Activated naive CD8-positive, alpha-beta T cell (primary cell): Measurements from ENCODE around the gene EXOC6B.

ENCODE experiments used
- H3K27ac Mint-ChIP-seq: one replicate; pipeline ENCODE4 v1.8.0; 2021; ENCODE audit warnings: mixed read lengths
- H3K27me3 Mint-ChIP-seq: one replicate; pipeline ENCODE4 v1.8.0; 2021; ENCODE audit warnings: mixed read lengths
- H3K36me3 Mint-ChIP-seq: one replicate; pipeline ENCODE4 v1.8.0; 2021; ENCODE audit warnings: mixed read lengths
- H3K4me1 Mint-ChIP-seq: one replicate; pipeline ENCODE4 v1.8.0; 2021; ENCODE audit warnings: low read depth, mixed read lengths
- H3K4me3 Mint-ChIP-seq: one replicate; pipeline ENCODE4 v1.8.0; 2021; ENCODE audit warnings: mild to moderate bottlenecking, mixed read lengths
- H3K9me3 Mint-ChIP-seq: one replicate; pipeline ENCODE4 v1.8.0; 2021; ENCODE audit warnings: low read depth, mixed read lengths

EXOC6B gene

GRCh38 chr2:72395096-72395495 lies 430.7 kb downstream of the EXOC6B start:
- Mint-ChIP-seq H3K9me3 (peaks cover 14% of the 10 kb centered on the region), H3K4me1 (no peaks in the 10 kb centered on the region), H3K36me3 (peaks cover 28% of the 10 kb centered on the region), H3K27me3 (no peaks in the 10 kb centered on the region), H3K27ac (no peak overlapping the region), H3K4me3 (no peak overlapping the region)

- no peaks in the 10 kb centered on the region for H3K4me1 Mint-ChIP-seq
- no peaks in the 10 kb centered on the region for H3K27me3 Mint-ChIP-seq
- H3K4me3 Mint-ChIP-seq = no peak overlapping the region
- H3K9me3 Mint-ChIP-seq = peaks cover 17% of the 10 kb centered on the region
- H3K36me3 Mint-ChIP-seq = peaks cover 29% of the 10 kb centered on the region
- H3K27ac Mint-ChIP-seq = no peak overlapping the region
These were observed 431.2 kb downstream of the EXOC6B start for GRCh38 chr2:72394541-72395070.

DNA sequence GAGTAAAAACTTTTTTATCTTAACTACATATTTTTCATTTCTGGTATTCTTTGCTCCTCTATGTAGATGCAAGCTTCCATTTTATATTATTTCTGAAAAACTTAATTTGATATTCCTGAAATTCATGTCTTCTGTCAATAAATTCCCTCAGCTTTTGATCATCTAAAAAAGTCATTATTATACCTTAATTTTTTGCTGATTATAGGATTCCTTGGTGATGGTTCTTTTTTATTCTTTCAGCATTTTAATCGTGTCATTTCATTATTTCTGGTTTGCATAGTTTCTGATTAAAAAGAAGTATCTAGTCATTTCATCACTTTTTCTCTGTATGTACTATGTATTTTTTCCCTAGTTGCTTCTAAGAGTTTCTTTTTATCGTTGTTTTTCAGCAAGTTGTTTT lies 436.4 kb downstream of the EXOC6B start:
- no peaks in the 10 kb centered on the region for H3K4me1 Mint-ChIP-seq
- H3K27ac Mint-ChIP-seq = no peak overlapping the region
- peaks cover 26% of the 10 kb centered on the region for H3K9me3 Mint-ChIP-seq
- H3K4me3 Mint-ChIP-seq = no peak overlapping the region
- H3K36me3 Mint-ChIP-seq = peaks cover 18% of the 10 kb centered on the region
- no peaks in the 10 kb centered on the region for H3K27me3 Mint-ChIP-seq

GRCh38 chr2:72388263-72388662 lies 437.6 kb downstream of the EXOC6B start:
- Mint-ChIP-seq H3K9me3 (peaks cover 26% of the 10 kb centered on the region), H3K36me3 (peaks cover 17% of the 10 kb centered on the region), H3K27ac (no peak overlapping the region), H3K4me1 (no peaks in the 10 kb centered on the region), H3K27me3 (no peaks in the 10 kb centered on the region), H3K4me3 (no peak overlapping the region)

GRCh38 chr2:72386288-72386687 lies 439.5 kb downstream of the EXOC6B start:
- H3K4me3 Mint-ChIP-seq = no peak overlapping the region
- no peaks in the 10 kb centered on the region for H3K27me3 Mint-ChIP-seq

GRCh38 chr2:72378753-72379348 lies 447.0 kb downstream of the EXOC6B start:
- H3K4me3 Mint-ChIP-seq = no peak overlapping the region
- no peaks in the 10 kb centered on the region for H3K27me3 Mint-ChIP-seq
- peaks cover 42% of the 10 kb centered on the region for H3K36me3 Mint-ChIP-seq
- no peak overlapping the region for H3K27ac Mint-ChIP-seq
- H3K9me3 Mint-ChIP-seq = peaks cover 16% of the 10 kb centered on the region
- H3K4me1 Mint-ChIP-seq = no peaks in the 10 kb centered on the region

More at GRCh38 chr2:72386288-72386687, 439.5 kb downstream of the EXOC6B start:
- peaks cover 24% of the 10 kb centered on the region for H3K9me3 Mint-ChIP-seq
- H3K27ac Mint-ChIP-seq = no peak overlapping the region
- H3K36me3 Mint-ChIP-seq = peaks cover 11% of the 10 kb centered on the region
- no peaks in the 10 kb centered on the region for H3K4me1 Mint-ChIP-seq

- peaks cover 43% of the 10 kb centered on the region for H3K36me3 Mint-ChIP-seq
- peaks cover 15% of the 10 kb centered on the region for H3K9me3 Mint-ChIP-seq
- no peaks in the 10 kb centered on the region for H3K4me1 Mint-ChIP-seq
- no peak overlapping the region for H3K4me3 Mint-ChIP-seq
- no peaks in the 10 kb centered on the region for H3K27me3 Mint-ChIP-seq
- H3K27ac Mint-ChIP-seq = no peak overlapping the region
These were observed 458.2 kb downstream of the EXOC6B start for GRCh38 chr2:72367530-72368225.

GRCh38 chr2:72363406-72363805 lies 462.4 kb downstream of the EXOC6B start:
- peaks cover 38% of the 10 kb centered on the region for H3K36me3 Mint-ChIP-seq

DNA sequence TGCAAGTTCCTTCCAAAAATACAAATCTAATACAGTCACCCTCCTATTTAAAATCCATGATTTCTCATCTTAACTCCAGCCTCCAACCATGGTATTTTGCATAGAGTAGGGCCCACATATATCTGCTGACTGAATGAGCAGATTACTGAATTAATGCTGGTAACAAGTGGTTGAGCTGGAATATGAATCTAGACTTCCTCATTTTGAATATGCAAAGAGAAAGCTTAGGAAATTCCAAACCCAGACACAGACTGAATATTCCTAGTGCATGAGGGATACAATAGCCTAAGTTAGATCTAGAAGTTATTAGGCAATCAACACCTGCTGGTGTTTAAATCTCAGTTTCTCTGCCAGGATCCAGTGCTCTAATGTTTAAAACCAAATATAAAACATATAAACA lies 463.1 kb downstream of the EXOC6B start:
- Mint-ChIP-seq H3K4me1 (no peaks in the 10 kb centered on the region), H3K9me3 (no peaks in the 10 kb centered on the region)

More at GRCh38 chr2:72363406-72363805, 462.4 kb downstream of the EXOC6B start:
- Mint-ChIP-seq H3K27me3 (no peaks in the 10 kb centered on the region), H3K9me3 (no peaks in the 10 kb centered on the region), H3K4me3 (no peak overlapping the region), H3K27ac (no peak overlapping the region), H3K4me1 (no peaks in the 10 kb centered on the region)

GRCh38 chr2:72361521-72361920 lies 464.3 kb downstream of the EXOC6B start:
- Mint-ChIP-seq H3K9me3 (no peaks in the 10 kb centered on the region), H3K27me3 (no peaks in the 10 kb centered on the region), H3K4me1 (no peaks in the 10 kb centered on the region), H3K4me3 (no peak overlapping the region), H3K36me3 (peaks cover 32% of the 10 kb centered on the region), H3K27ac (no peak overlapping the region)

More for the DNA sequence above, 463.1 kb downstream of the EXOC6B start:
- Mint-ChIP-seq H3K4me3 (no peak overlapping the region), H3K27ac (no peak overlapping the region), H3K27me3 (no peaks in the 10 kb centered on the region), H3K36me3 (peaks cover 38% of the 10 kb centered on the region)

DNA sequence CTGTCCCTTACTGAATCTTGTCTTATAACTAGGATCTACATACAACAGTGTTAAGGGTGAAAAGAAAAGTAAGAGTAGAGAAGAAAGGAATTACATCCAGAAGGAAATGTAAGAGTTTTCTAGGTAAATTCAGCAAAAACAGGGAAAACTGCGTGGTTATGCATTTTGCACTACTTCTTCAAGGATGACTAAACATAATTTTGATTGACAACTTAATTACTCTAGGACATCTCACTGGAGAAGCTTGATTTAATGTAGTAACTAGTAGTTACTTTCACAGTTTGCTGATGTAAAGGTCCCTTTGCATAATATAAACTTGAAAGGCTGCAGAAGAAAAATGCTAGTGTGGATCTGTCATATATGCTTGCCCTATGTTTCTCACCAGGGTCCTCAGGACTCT lies 464.8 kb downstream of the EXOC6B start:
- H3K4me3 Mint-ChIP-seq = no peak overlapping the region
- no peaks in the 10 kb centered on the region for H3K27me3 Mint-ChIP-seq
- H3K36me3 Mint-ChIP-seq = peaks cover 30% of the 10 kb centered on the region
- no peak overlapping the region for H3K27ac Mint-ChIP-seq
- no peaks in the 10 kb centered on the region for H3K9me3 Mint-ChIP-seq
- no peaks in the 10 kb centered on the region for H3K4me1 Mint-ChIP-seq

DNA sequence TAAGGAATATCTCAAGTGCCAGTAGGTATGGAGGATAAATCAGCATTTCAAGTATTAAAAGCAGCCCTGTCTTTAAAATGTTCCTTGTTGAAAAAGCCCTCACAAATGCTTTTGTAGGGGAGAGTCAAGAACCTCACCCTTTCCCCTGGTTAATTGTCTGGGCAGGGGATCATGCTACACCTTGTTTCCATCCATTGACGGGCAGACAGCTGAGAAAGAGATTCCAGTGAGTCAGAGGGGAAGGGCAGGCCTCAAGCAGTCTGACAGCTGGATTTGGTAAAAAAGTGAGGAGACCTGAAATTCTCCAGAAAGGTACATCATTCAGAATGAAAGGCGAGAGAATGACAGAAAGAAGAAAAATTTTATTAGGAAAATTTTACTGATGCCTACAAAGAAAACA lies 475.0 kb downstream of the EXOC6B start:
- Mint-ChIP-seq H3K9me3 (no peaks in the 10 kb centered on the region), H3K4me1 (no peaks in the 10 kb centered on the region), H3K27ac (no peak overlapping the region), H3K27me3 (no peaks in the 10 kb centered on the region), H3K36me3 (peaks cover 21% of the 10 kb centered on the region), H3K4me3 (no peak overlapping the region)

DNA sequence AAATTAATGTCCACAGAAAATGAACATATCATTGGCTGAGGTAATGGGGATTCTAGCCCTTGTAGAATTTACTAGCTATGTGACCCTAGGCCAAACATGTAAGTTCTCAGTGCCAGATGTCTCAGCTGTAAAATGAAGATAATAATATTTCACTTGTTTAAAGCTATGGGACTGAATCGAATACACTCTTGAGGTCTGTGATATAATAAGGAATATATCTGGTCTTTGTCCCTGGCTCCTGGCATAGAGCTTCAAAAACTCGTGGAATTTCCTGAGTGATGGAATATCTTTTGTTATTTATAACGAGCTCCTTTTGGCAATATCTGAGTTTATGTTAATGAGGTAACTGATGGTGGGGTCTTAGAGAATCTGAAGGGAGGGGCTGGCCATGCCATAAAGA lies 476.8 kb downstream of the EXOC6B start:
- Mint-ChIP-seq H3K9me3 (no peaks in the 10 kb centered on the region), H3K4me3 (no peak overlapping the region), H3K36me3 (peaks cover 23% of the 10 kb centered on the region), H3K27ac (no peak overlapping the region), H3K27me3 (no peaks in the 10 kb centered on the region), H3K4me1 (no peaks in the 10 kb centered on the region)

GRCh38 chr2:72347081-72347480 lies 478.8 kb downstream of the EXOC6B start:
- Mint-ChIP-seq H3K9me3 (no peaks in the 10 kb centered on the region), H3K27me3 (no peaks in the 10 kb centered on the region), H3K4me1 (no peaks in the 10 kb centered on the region)

DNA sequence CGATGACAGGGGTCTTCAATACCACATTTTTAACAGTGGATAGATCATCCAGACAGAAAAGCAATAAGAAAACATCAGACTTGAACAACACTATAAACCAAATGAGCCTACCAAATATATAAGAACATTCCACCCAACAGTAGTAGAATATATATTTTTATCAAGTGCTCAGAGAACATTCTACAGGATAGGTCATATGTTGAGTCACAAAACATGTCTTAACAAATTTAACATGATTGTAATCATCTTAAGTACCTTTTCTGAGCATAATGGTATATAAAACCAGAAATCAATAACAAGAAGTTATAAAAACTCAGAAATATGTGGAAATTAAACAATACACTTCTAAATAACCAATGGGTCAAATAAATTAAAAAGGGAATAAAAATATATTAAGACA lies 484.2 kb downstream of the EXOC6B start:
- H3K36me3 Mint-ChIP-seq = peaks cover 13% of the 10 kb centered on the region
- H3K4me3 Mint-ChIP-seq = no peak overlapping the region
- no peaks in the 10 kb centered on the region for H3K4me1 Mint-ChIP-seq
- no peak overlapping the region for H3K27ac Mint-ChIP-seq
- no peaks in the 10 kb centered on the region for H3K9me3 Mint-ChIP-seq
- no peaks in the 10 kb centered on the region for H3K27me3 Mint-ChIP-seq

More at GRCh38 chr2:72347081-72347480, 478.8 kb downstream of the EXOC6B start:
- Mint-ChIP-seq H3K4me3 (no peak overlapping the region), H3K27ac (no peak overlapping the region), H3K36me3 (peaks cover 18% of the 10 kb centered on the region)
